ENCODE data around the gene AMPD3. TPM values are rescaled to one million over a fixed set of nuclear protein-coding genes. Genes with fewer than 3 reads are reported as not detected.

Gene AMPD3
- total RNA-seq, 1 experiment from 2014 or later = 17.4 TPM

GRCh38 chr11:10514709-10515108 is 59.6 kb downstream of the AMPD3 start:
- Histone ChIP-seq H3K4me1 (replicated peaks; ENCODE audit: insufficient read depth) (0 out of 2 replicates have a peak, but pooled peaks cover 4% of the 10 kb centered on the region), H3K27me3 (ENCODE audit: insufficient read depth, low read depth) (no peaks in the 10 kb centered on the region), H3K4me2 (no peak overlapping the region), H3K27ac (no peak overlapping the region), H3K79me2 (ENCODE audit: low read depth) (no peaks in the 10 kb centered on the region), H4K20me1 (ENCODE audit: insufficient read depth) (no peaks in the 10 kb centered on the region), H3K36me3 (ENCODE audit: low read depth) (peaks cover 1% of the 10 kb centered on the region; the same call in 1 of the 2 replicates), H2AFZ (no peak overlapping the region), H3K4me3 (no peak overlapping the region), H3K9me3 (ENCODE audit: insufficient read depth, low read depth) (no peaks in the 10 kb centered on the region), H3F3A (ENCODE audit: insufficient read depth, low read depth) (no peaks in the 10 kb centered on the region), H3K9me2 (ENCODE audit: insufficient read depth) (no peaks in the 10 kb centered on the region)
- BruUV-seq (replicated peaks) = no TSS peak
- TF ChIP-seq EZH2 (IDR thresholded peaks at IDR 0.05; ENCODE audit: low read depth) = no peak
- no peak for TF ChIP-seq CTCF (conservative IDR thresholded peaks at IDR 0.05)
- DNase-seq = no peak
- intact Hi-C loops (cut with micrococcal nuclease; ENCODE audit: unreplicated experiment) = loop anchor here (1.0 to 5.0 kb wide), 2 partner anchors 107 to 221 kb away; no protein-coding TSS in a partner anchor
- ChIA-PET CTCF (no interaction called here), POLR2A (ENCODE audit: unreplicated experiment) (interaction anchor here (0.7 kb wide), 1 partner anchor 21 kb away, joined by 3 read pairs; no protein-coding TSS in a partner anchor)

- Histone ChIP-seq H3K4me1 (replicated peaks; ENCODE audit: insufficient read depth) (0 out of 2 replicates have a peak, but pooled peaks cover 4% of the 10 kb centered on the region), H3K4me2 (no peak overlapping the region), H3K27ac (no peak overlapping the region), H3K9me3 (ENCODE audit: insufficient read depth, low read depth) (no peaks in the 10 kb centered on the region), H3K27me3 (ENCODE audit: insufficient read depth, low read depth) (no peaks in the 10 kb centered on the region), H2AFZ (no peak overlapping the region), H3F3A (ENCODE audit: insufficient read depth, low read depth) (no peaks in the 10 kb centered on the region), H3K79me2 (ENCODE audit: low read depth) (no peaks in the 10 kb centered on the region), H4K20me1 (ENCODE audit: insufficient read depth) (no peaks in the 10 kb centered on the region), H3K9me2 (ENCODE audit: insufficient read depth) (no peaks in the 10 kb centered on the region), H3K4me3 (no peak overlapping the region), H3K36me3 (ENCODE audit: low read depth) (peaks cover 3% of the 10 kb centered on the region; the same call in 1 of the 2 replicates)
- BruUV-seq (replicated peaks) = no TSS peak
- CTCF ChIA-PET = no interaction called here
- TF ChIP-seq EZH2 (IDR thresholded peaks at IDR 0.05; ENCODE audit: low read depth) (no peak), CTCF (conservative IDR thresholded peaks at IDR 0.05) (no peak)
- POLR2A ChIA-PET (ENCODE audit: unreplicated experiment) = no interaction called here
- DNase-seq = no peak
- intact Hi-C loops (cut with micrococcal nuclease; ENCODE audit: unreplicated experiment) = no loop called here
These were observed 60.4 kb downstream of the AMPD3 start for GRCh38 chr11:10515418-10515817.

- H2AFZ ChIP-seq = no peak overlapping the region
- no peaks in the 10 kb centered on the region for H4K20me1 ChIP-seq (ENCODE audit: insufficient read depth)
- peaks cover 7% of the 10 kb centered on the region for H3K36me3 ChIP-seq (ENCODE audit: low read depth)
- H3F3A ChIP-seq (ENCODE audit: insufficient read depth, low read depth) = no peaks in the 10 kb centered on the region
- TF ChIP-seq EZH2 (IDR thresholded peaks at IDR 0.05; ENCODE audit: low read depth) = no peak
- H3K9me2 ChIP-seq (ENCODE audit: insufficient read depth) = no peaks in the 10 kb centered on the region
- ChIA-PET POLR2A (ENCODE audit: unreplicated experiment) (no interaction called here), CTCF (no interaction called here)
- no peak for DNase-seq
- no peak overlapping the region for H3K27ac ChIP-seq
- 0 out of 2 replicates have a peak, but pooled peaks cover 4% of the 10 kb centered on the region for H3K4me1 ChIP-seq (replicated peaks; ENCODE audit: insufficient read depth)
- no peak overlapping the region for H3K4me2 ChIP-seq
- H3K4me3 ChIP-seq = no peak overlapping the region
- no peaks in the 10 kb centered on the region for H3K27me3 ChIP-seq (ENCODE audit: insufficient read depth, low read depth)
- no peaks in the 10 kb centered on the region for H3K79me2 ChIP-seq (ENCODE audit: low read depth)
- intact Hi-C loops (cut with micrococcal nuclease; ENCODE audit: unreplicated experiment) = no loop called here
- no peaks in the 10 kb centered on the region for H3K9me3 ChIP-seq (ENCODE audit: insufficient read depth, low read depth)
- no TSS peak for BruUV-seq (replicated peaks)
These were observed 63.1 kb downstream of the AMPD3 start for GRCh38 chr11:10518123-10518522.

- no peaks in the 10 kb centered on the region for H3K79me2 ChIP-seq (ENCODE audit: low read depth)
- H3K27me3 ChIP-seq (ENCODE audit: insufficient read depth, low read depth) = no peaks in the 10 kb centered on the region
- TF ChIP-seq CTCF (conservative IDR thresholded peaks at IDR 0.05) (no peak), EZH2 (IDR thresholded peaks at IDR 0.05; ENCODE audit: low read depth) (no peak)
- H3K27ac ChIP-seq = no peak overlapping the region
- H3K36me3 ChIP-seq (ENCODE audit: low read depth) = peaks cover 7% of the 10 kb centered on the region
- no peaks in the 10 kb centered on the region for H3K9me3 ChIP-seq (ENCODE audit: insufficient read depth, low read depth)
- H3K9me2 ChIP-seq (ENCODE audit: insufficient read depth) = no peaks in the 10 kb centered on the region
- no peak for DNase-seq
- ChIA-PET CTCF (no interaction called here), POLR2A (ENCODE audit: unreplicated experiment) (no interaction called here)
- no peak overlapping the region for H3K4me3 ChIP-seq
- H3F3A ChIP-seq (ENCODE audit: insufficient read depth, low read depth) = no peaks in the 10 kb centered on the region
- H3K4me2 ChIP-seq = no peak overlapping the region
- intact Hi-C loops (cut with micrococcal nuclease; ENCODE audit: unreplicated experiment) = no loop called here
- H3K4me1 ChIP-seq (replicated peaks; ENCODE audit: insufficient read depth) = 0 out of 2 replicates have a peak, but pooled peaks cover 4% of the 10 kb centered on the region
- no peaks in the 10 kb centered on the region for H4K20me1 ChIP-seq (ENCODE audit: insufficient read depth)
- no peak overlapping the region for H2AFZ ChIP-seq
- BruUV-seq (replicated peaks) = no TSS peak
These were observed 63.8 kb downstream of the AMPD3 start for GRCh38 chr11:10518891-10519290.
